GM19238 (cell line): Measurements from ENCODE around the gene RAB23.
"Not testable (repeated sequence)": the region's sequence is repeated elsewhere in the genome, so short reads cannot be mapped to it uniquely, and the experiment has no call there.

Source experiments
- DNase-seq: peaks from one replicate; pipeline ENCODE4 v3.0.0; 2011; ENCODE audit warnings: low spot score; ENCODE audit not compliant: insufficient read length

Gene RAB23

GRCh38 chr6:57243526-57243925 lies 21.4 kb upstream of the RAB23 start:
- not testable (repeated sequence) for DNase-seq

DNA sequence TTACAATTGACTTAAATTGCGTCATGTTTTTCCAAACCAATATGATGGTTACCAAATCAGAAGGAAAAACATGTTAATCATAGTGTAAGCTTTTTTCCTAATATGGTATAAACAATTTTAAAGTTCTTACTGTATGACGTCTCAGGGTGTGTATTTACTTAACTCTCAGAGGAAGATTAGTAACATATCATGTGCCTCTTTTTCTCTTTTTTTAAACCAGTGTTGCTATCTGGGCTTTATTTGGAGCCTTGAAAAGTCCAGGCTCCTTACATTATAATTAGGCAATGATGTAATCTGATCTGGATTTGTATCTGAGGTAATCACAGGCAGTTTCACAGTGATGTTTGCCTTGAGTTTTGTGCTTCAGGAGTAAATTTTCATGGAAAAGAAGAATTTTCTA lies 20.4 kb upstream of the RAB23 start:
- no peak for DNase-seq

GRCh38 chr6:57226221-57226620 lies 4.1 kb upstream of the RAB23 start:
- DNase-seq, result no peak

DNA sequence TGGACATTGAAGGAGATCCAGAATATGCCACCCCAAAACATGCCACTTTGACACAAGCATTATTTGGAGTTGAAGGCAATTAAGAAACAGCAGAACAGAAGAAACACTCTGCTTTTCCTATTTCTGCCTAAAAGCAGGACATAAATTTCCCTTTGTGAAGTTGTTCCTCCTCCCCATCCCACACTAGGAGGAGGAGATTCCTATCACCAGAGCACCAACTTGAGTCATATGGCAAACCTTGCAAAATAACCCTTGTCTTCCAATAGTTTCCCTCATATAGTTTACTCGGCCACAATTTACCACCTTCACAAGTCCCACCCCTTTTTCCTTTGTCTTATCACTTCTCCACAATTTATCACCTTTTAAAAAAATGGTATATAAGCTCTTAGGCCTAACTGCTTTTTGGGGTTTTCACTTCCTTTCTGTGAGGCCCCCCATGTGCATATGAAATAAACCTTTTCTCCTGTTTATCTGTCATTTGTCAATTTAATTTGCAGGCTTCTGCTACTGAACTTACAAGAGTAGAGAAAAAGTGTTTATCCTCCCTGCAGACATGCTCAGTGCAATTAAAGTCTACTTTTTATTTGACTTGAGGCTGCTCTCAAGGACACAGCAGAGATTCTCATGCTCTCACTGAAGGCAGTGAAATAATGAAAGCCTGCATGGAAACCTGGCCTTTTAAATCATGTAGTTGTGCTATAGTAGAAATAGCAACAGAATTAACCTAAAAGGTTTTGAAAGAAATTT lies 2.8 kb upstream of the RAB23 start:
- no peak for DNase-seq

DNA sequence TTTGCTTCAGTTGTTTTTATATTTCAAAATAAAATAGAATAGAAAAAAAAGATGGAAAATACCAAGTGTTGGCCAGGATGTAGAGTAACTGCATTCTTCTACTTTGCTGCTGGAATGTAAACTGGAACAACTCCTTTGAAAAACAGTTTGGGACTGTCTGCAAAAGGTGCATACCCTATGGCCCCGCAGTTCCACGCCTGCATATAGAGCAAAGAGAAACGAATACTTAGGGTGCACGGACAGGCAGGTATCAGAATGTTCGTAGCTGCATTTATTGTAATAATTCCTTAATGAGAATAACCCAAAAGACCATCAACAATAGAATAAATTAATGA lies 603 bp upstream of the RAB23 start:
- no peak for DNase-seq

- DNase-seq, result peak; percentile 35
These were observed 744 bp downstream of the RAB23 start for GRCh38 chr6:57221191-57221935.

DNA sequence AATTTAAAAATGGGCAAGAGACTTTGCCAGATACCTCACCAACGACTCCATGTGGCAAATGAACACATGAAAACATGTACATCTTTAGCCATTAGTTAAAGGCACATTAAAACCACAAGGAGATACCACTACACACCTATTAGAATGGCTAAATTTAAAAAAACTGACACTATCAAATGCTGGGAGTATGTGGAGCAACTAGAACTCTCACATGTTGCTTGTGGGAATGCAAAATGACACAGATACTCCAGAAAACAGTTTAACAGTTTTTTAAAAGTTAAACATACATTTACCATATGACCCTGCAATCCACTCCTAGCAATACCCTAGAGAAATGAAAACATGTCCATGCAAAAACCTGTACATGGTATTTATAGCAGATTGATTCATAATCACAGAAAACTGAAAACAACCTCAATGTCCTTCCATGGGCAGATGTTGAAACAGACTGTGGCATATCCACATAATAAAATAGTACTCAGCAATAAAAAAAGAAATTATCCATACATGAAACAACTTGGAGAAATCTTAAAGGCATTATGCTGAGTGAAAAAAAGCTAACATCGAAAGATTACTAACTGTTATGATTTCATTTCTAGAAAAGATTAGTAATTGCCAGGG lies 1.9 kb downstream of the RAB23 start:
- DNase-seq, result no peak

DNA sequence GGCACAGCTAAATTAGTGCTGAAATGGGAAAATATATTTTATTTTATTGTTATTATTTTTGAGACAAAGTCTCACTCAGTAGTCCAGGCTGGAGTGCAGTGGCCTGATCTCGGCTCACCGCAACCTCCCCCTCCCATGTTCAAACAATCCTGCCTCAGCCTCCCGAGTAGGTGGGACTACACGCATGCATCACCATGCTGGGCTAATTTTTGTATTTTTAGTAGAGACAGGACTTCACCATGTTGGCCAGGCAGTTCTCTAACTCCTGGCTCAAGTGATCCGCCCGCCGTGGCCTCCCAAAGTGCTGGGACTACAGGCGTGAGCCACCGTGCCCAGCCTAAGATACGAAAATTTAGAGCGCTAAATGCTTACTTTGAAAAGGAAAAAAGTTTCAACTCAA lies 4.8 kb downstream of the RAB23 start:
- no peak for DNase-seq

DNA sequence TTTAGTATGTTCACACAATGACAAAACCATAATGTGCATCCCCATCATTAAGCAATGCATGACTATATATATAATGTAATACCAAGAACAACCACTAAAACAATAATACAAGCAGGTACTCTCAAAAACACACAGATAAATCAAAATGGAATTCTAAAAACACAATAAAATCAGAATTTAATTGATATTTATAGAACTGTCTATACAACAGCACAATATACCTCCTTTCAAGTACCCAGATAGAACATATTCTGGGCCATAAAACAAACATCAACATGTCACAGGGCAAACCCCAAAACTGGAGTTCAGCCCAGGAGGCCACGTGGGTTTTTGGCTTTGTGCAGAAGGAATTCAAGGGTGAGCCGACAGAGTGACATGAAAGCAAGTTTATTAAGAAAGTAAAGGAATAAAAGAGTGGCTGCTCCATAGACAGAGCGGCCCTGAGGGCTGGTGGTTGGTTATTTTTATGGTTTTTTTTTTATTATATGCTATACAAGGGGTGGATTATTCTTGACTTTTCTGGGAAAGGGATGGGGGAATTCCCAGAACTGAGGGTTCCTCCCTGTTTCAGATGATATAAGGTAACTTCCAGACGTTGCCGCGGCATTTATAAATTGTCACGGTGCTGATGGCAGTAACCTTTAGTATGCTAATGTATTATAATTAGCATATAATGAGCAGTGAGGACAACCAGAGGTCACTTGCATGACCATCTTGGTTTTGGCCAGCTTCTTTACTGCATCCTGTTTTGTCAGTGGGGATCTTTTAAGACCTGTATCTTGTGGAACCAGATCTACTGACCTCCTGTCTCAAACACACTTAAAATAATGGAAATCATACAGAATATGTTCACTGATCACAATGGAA lies 5.6 kb downstream of the RAB23 start:
- DNase-seq, result no peak

DNA sequence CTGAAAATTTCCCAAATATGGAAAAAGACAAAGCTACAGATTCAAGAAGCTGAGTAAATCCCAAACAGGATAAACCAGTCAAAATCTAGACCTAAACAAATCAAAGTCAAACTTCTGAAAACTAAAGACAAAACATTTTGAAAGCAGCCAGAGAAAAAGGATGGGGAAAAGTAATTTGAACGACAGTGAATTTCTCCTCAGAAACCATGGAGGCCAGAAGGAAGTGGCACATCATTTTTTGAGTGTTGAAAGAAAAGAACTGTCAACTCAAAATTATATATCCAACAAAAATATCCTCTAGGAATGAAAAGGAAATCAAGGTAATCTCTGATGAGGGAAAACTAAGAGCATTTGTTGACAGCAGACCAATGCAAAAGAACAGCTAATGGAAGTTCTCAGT lies 6.8 kb downstream of the RAB23 start:
- no peak for DNase-seq

- no peak for DNase-seq
These were observed 12.0 kb downstream of the RAB23 start for GRCh38 chr6:57210060-57210459.

- DNase-seq, result no peak
These were observed 13.1 kb downstream of the RAB23 start for GRCh38 chr6:57209030-57209429.

GRCh38 chr6:57207872-57208271 lies 14.2 kb downstream of the RAB23 start:
- no peak for DNase-seq

DNA sequence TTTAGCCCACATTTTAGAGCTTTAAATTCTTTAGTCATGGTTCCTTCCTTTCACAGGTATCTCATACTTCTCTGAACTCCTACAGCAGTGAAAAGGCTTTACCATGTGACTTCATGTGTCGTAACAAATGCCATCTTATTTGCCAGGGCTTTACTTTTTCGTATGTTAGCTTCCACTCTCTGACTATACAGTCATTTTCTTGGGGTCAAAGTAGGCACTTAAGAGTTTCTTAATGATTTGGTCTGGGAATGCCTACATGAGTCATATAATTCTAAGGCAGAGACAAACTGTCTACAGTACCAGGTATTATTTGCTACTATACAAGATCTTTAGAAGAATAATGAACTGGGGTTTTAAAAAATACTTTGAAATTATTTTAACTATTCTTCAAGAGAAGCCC lies 15.0 kb downstream of the RAB23 start:
- DNase-seq, result no peak

DNA sequence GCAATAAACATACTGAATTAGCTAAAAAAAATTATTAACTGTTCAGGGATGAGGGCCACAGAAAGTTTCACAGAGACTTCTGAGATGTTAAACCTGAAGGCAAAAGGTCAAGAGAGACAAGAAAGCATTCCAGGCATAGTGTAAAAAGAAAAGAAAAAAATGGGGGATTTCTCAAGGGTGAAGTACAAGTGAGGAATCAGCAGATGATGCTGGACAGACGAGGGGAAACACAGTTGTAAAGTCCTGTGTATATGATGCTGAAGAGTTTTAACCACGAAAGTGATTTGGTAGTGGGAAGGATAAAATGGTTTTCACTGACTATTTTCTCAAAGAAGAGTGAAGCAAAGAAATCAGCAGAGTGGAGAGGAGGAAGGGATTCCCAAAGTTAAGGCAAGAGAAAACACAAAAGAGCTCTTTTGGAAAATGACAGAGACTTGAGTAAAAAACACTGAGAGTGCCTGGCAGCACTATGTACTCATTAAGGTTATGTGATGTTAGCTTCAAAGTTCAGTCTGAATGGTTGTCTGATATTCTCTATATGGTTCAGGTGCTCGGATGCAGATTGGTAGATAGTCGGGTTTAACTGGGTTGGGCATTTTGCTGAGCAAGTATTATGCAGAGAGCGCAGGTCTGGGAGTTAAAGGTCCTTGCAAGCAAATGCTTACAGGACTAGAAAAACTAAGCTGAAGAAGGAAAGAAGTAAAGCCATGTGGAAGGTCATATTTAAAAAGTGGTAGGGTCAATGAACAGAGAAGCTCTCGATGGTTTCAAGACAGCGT lies 16.4 kb downstream of the RAB23 start:
- DNase-seq, result no peak

DNA sequence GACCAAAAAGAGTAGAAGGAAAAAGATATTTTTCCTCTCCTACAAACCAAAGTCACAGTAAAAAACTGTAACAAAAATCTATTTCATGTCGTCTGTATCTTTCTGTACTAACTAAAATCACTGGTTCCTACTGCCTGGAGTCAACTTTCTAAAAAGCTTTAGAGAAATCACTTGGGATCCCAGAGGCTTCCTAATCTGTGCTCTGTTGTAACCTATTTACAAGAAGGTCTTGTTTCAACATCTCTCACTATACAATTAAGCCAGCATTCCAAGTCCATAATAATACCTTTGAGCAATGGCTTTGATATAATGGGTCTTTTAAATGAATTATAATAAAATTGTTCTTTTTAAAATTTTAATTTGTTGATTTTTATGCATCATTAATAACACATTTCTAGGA lies 20.4 kb downstream of the RAB23 start:
- no peak for DNase-seq

GRCh38 chr6:57198926-57199636 lies 23.0 kb downstream of the RAB23 start:
- no peak for DNase-seq

GRCh38 chr6:57195457-57195856 lies 26.6 kb downstream of the RAB23 start:
- no peak for DNase-seq

DNA sequence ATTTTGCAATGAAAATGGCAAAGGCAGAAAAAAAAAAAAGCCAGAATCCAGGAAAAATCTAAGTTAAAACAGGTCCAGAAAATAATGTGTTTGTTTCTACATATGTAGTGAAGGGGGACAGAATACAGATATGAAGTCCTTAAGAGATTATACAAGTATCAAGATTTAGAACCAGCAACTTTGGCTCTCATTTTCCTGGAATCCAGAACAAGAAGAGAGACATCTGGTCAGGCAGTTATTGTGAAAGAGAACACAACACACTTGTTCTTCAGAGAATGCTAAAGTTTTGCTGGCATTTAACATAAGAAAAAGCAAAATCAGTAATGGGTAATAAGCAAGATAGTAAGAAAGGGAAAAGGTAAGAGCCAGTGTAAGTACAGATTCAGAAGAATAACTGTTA lies 28.9 kb downstream of the RAB23 start:
- no peak for DNase-seq

GRCh38 chr6:57190140-57190539 lies 32.0 kb downstream of the RAB23 start:
- DNase-seq, result no peak
